Type B pancreatic cell (in vitro differentiated cells): Measurements from ENCODE around the gene E2F1. TPM values are rescaled to one million over a fixed set of nuclear protein-coding genes. Genes with fewer than 3 reads are reported as not detected.

Source experiments
- DNase-seq: peaks from one replicate; pipeline ENCODE4 v3.0.0; 2021; ENCODE audit warnings: mixed read lengths; ENCODE audit not compliant: unreplicated experiment; ENCODE audit errors: extremely low spot score
- H3K27ac Mint-ChIP-seq: 2 replicates; pipeline ENCODE4 v1.8.0; 2021; ENCODE audit warnings: mild to moderate bottlenecking, mixed read lengths
- H3K27me3 Mint-ChIP-seq: 2 replicates; pipeline ENCODE4 v1.8.0; 2021; ENCODE audit warnings: mixed read lengths
- H3K36me3 Mint-ChIP-seq: 2 replicates; pipeline ENCODE4 v1.8.0; 2021; ENCODE audit warnings: mixed read lengths
- H3K4me1 Mint-ChIP-seq: one replicate; pipeline ENCODE4 v1.8.0; 2021; ENCODE audit warnings: mixed read lengths; ENCODE audit not compliant: unreplicated experiment
- H3K4me3 Mint-ChIP-seq: 2 replicates; pipeline ENCODE4 v1.8.0; 2021; ENCODE audit warnings: mild to moderate bottlenecking, mixed read lengths
- H3K9me3 Mint-ChIP-seq: 2 replicates; pipeline ENCODE4 v1.8.0; 2021; ENCODE audit warnings: mixed read lengths
- CTCF ChIP-seq: fragments of 200-600 bp; sonication (generic); conservative IDR thresholded peaks from 2 replicates; pipeline ENCODE4 v1.5.0; 2021; ENCODE audit warnings: antibody characterized with exemption, mild to moderate bottlenecking
- total RNA-seq: library from RNA; stranded (reverse); gene quantifications from 2 replicates; pipeline ENCODE4 v1.2.1, GENCODE V29; 2021; ENCODE audit warnings: low replicate concordance

The E2F1 gene
- total RNA-seq, 1 donor from 2014 or later, result 32.8 TPM

GRCh38 chr20:33667676-33668465 is 18.3 kb downstream of the E2F1 start:
- TF ChIP-seq CTCF, result peak; percentile 94
- DNase-seq, result peak; percentile 91
- H3K4me1 Mint-ChIP-seq, result peaks cover 42% of the 10 kb centered on the region
- peaks cover 16% of the 10 kb centered on the region for H3K36me3 Mint-ChIP-seq
- H3K4me3 Mint-ChIP-seq, result peak overlapping the region; percentile 78
- no peaks in the 10 kb centered on the region for H3K9me3 Mint-ChIP-seq
- H3K27me3 Mint-ChIP-seq, result no peaks in the 10 kb centered on the region
- H3K27ac Mint-ChIP-seq, result no peak overlapping the region

- H3K36me3 Mint-ChIP-seq, result peaks cover 16% of the 10 kb centered on the region
- H3K4me1 Mint-ChIP-seq, result peaks cover 39% of the 10 kb centered on the region
- TF ChIP-seq CTCF, result no peak
- H3K4me3 Mint-ChIP-seq, result peak overlapping the region; percentile 78
- peak; percentile 80 for DNase-seq
- H3K9me3 Mint-ChIP-seq, result no peaks in the 10 kb centered on the region
- H3K27ac Mint-ChIP-seq, result no peak overlapping the region
- no peaks in the 10 kb centered on the region for H3K27me3 Mint-ChIP-seq
Observed at GRCh38 chr20:33667245-33667675, 18.9 kb downstream of the E2F1 start.

GRCh38 chr20:33666293-33667244 is 19.6 kb downstream of the E2F1 start, which contains the start of gene ACTL10:
Gene ACTL10, plus strand, starts transcription at chr20:33666943. Its CDS starts 555 bp downstream, at chr20:33667498.
- peaks cover 38% of the 10 kb centered on the region for H3K4me1 Mint-ChIP-seq
- no peaks in the 10 kb centered on the region for H3K9me3 Mint-ChIP-seq
- no peaks in the 10 kb centered on the region for H3K27me3 Mint-ChIP-seq
- H3K36me3 Mint-ChIP-seq, result peaks cover 12% of the 10 kb centered on the region
- H3K4me3 Mint-ChIP-seq, result peak within 1 kb of the TSS; percentile 96
- peak; percentile 94 for DNase-seq
- peak; percentile 57 for TF ChIP-seq CTCF
- peak within 1 kb of the TSS; percentile 91 for H3K27ac Mint-ChIP-seq

GRCh38 chr20:33664762-33665144 is 21.4 kb downstream of the E2F1 start:
- H3K4me1 Mint-ChIP-seq, result peaks cover 33% of the 10 kb centered on the region
- no peaks in the 10 kb centered on the region for H3K9me3 Mint-ChIP-seq
- H3K27me3 Mint-ChIP-seq, result no peaks in the 10 kb centered on the region
- H3K27ac Mint-ChIP-seq, result peak overlapping the region; percentile 86
- H3K36me3 Mint-ChIP-seq, result peaks cover 8% of the 10 kb centered on the region
- no peak for TF ChIP-seq CTCF
- no peak for DNase-seq
- H3K4me3 Mint-ChIP-seq, result peak overlapping the region; percentile 96

- H3K27ac Mint-ChIP-seq, result peak overlapping the region; percentile 86
- H3K4me3 Mint-ChIP-seq, result peak overlapping the region; percentile 96
- TF ChIP-seq CTCF, result no peak
- no peaks in the 10 kb centered on the region for H3K27me3 Mint-ChIP-seq
- peaks cover 33% of the 10 kb centered on the region for H3K4me1 Mint-ChIP-seq
- peaks cover 8% of the 10 kb centered on the region for H3K36me3 Mint-ChIP-seq
- H3K9me3 Mint-ChIP-seq, result no peaks in the 10 kb centered on the region
- DNase-seq, result no peak
Observed at GRCh38 chr20:33664085-33664761, 22.0 kb downstream of the E2F1 start.
